ENCODE measurements around the gene CLEC14A.

The CLEC14A gene

GRCh38 chr14:38255673-38256532 lies at the start of gene CLEC14A:
TSS of gene CLEC14A (minus strand) at chr14:38256093. CDS start at chr14:38256022, 71 bp downstream.
- no peak within 1 kb of the TSS for H3K27ac Mint-ChIP-seq
- peak within 1 kb of the TSS; percentile 73 for H3K4me3 Mint-ChIP-seq
- no peaks in the 10 kb centered on the region for H3K9me3 Mint-ChIP-seq
- peaks cover 5% of the 10 kb centered on the region for H3K4me1 Mint-ChIP-seq
- no peaks in the 10 kb centered on the region for H3K36me3 Mint-ChIP-seq (ENCODE audit: low read depth)
- peak; percentile 45 for DNase-seq
- TF ChIP-seq CTCF (IDR thresholded peaks at IDR 0.05), result no peak
- peaks cover 66% of the 10 kb centered on the region for H3K27me3 Mint-ChIP-seq (ENCODE audit: low read depth, poor library complexity)

- H3K27ac Mint-ChIP-seq, result no peak overlapping the region
- no peak overlapping the region for H3K4me3 Mint-ChIP-seq
- peaks cover 4% of the 10 kb centered on the region for H3K27me3 Mint-ChIP-seq (ENCODE audit: low read depth, poor library complexity)
- no peaks in the 10 kb centered on the region for H3K4me1 Mint-ChIP-seq
- no peaks in the 10 kb centered on the region for H3K36me3 Mint-ChIP-seq (ENCODE audit: low read depth)
- DNase-seq, result no peak
- H3K9me3 Mint-ChIP-seq, result peaks cover 5% of the 10 kb centered on the region
- TF ChIP-seq CTCF (IDR thresholded peaks at IDR 0.05), result no peak
Observed at GRCh38 chr14:38302966-38303365, 47.1 kb upstream of the CLEC14A start.

GRCh38 chr14:38302034-38302433 lies 46.1 kb upstream of the CLEC14A start:
- H3K27me3 Mint-ChIP-seq (ENCODE audit: low read depth, poor library complexity), result peaks cover 4% of the 10 kb centered on the region
- no peaks in the 10 kb centered on the region for H3K4me1 Mint-ChIP-seq
- peaks cover 5% of the 10 kb centered on the region for H3K9me3 Mint-ChIP-seq
- TF ChIP-seq CTCF (IDR thresholded peaks at IDR 0.05), result no peak
- H3K27ac Mint-ChIP-seq, result no peak overlapping the region
- no peak overlapping the region for H3K4me3 Mint-ChIP-seq
- no peak for DNase-seq
- H3K36me3 Mint-ChIP-seq (ENCODE audit: low read depth), result no peaks in the 10 kb centered on the region

DNA sequence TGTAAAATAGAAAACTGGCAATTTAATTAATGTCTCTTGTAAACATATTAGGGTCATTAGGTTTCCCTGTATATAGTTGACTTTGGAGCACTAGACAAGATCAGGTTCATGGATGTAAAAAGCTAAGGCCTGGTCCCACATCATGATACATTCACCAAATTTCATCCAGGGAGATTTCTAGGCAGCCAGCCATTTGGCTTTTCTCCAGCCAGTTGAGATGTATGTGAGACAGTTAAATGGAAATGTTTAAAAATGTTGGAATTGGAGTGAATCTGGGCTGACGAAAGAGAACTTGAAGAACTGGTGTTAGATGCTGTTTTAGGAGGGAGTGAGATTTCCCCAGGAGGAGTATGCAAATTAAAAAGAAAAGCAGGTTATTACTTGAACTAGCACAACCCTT lies 41.8 kb upstream of the CLEC14A start:
- no peak overlapping the region for H3K27ac Mint-ChIP-seq
- TF ChIP-seq CTCF (IDR thresholded peaks at IDR 0.05), result no peak
- H3K9me3 Mint-ChIP-seq, result no peaks in the 10 kb centered on the region
- DNase-seq, result no peak
- no peaks in the 10 kb centered on the region for H3K36me3 Mint-ChIP-seq (ENCODE audit: low read depth)
- no peaks in the 10 kb centered on the region for H3K4me1 Mint-ChIP-seq
- H3K4me3 Mint-ChIP-seq, result no peak overlapping the region
- H3K27me3 Mint-ChIP-seq (ENCODE audit: low read depth, poor library complexity), result peaks cover 4% of the 10 kb centered on the region

GRCh38 chr14:38291681-38292467 lies 36.0 kb upstream of the CLEC14A start:
- no peak for DNase-seq
- Mint-ChIP-seq H3K27ac (no peak overlapping the region), H3K4me3 (no peak overlapping the region), H3K27me3 (ENCODE audit: low read depth, poor library complexity) (no peaks in the 10 kb centered on the region), H3K9me3 (no peaks in the 10 kb centered on the region), H3K4me1 (no peaks in the 10 kb centered on the region), H3K36me3 (ENCODE audit: low read depth) (no peaks in the 10 kb centered on the region)
- TF ChIP-seq CTCF (IDR thresholded peaks at IDR 0.05), result no peak
